HCT116 (cell line): ENCODE data around the gene KLRG1. TPM values are rescaled to one million over a fixed set of nuclear protein-coding genes. Genes with fewer than 3 reads are reported as not detected.

Source experiments
- ATAC-seq: fragments of 200-7000 bp; cut with Tn5 transposase; 2 replicates; pipeline ENCODE4 v1.9.1; 2020; ENCODE audit warnings: mild to moderate bottlenecking, moderate library complexity
- BruUV-seq: library from RNA; stranded (reverse); fragments of 400-500 nt; replicated peaks from 2 replicates; lab custom pipeline; 2021; lab: Mats Ljungman, UMichigan
- CTCF ChIA-PET: fragments of 300-600 bp; sonication (Branson Sonifier 250); formaldehyde crosslinking; loops from one replicate; lab custom pipeline; 2021; ENCODE audit warnings: antibody characterized with exemption; lab: Charles Lee
- POLR2A ChIA-PET: fragments of 300-600, 350-600 bp; sonication (Branson Sonifier 250); formaldehyde crosslinking; loops from one replicate; lab custom pipeline; 2021; ENCODE audit warnings: antibody characterized with exemption; lab: Charles Lee
- RAD21 ChIA-PET, 2 experiments: fragments of 300-600 bp; sonication (Branson Sonifier 250); formaldehyde crosslinking; loops; one replicate each; lab custom pipeline; 2023; ENCODE audit warnings: low total read pairs in 2 of 2; ENCODE audit not compliant: uncharacterized antibody in 2 of 2, unreplicated experiment in 2 of 2, low non-redundant PET in 1 of 2; lab: Charles Lee
- DNase-seq: peaks from one replicate; pipeline ENCODE4 v3.0.0-alpha.2; 2010; ENCODE audit warnings: low read depth, low spot score
- H2AFZ ChIP-seq: fragments of 200-600 bp; shearing (Covaris generic), sonication (generic); 2 replicates; pipeline ENCODE4 v1.6.1; 2017; ENCODE audit warnings: low read depth, mixed run types, mixed read lengths, antibody characterized with exemption, low read length; ENCODE audit not compliant: poor library complexity, severe bottlenecking
- H3K27ac ChIP-seq: 2 replicates; pipeline ENCODE4 v1.5.1; 2012; ENCODE audit warnings: low read depth, low read length
- H3K27me3 ChIP-seq: fragments of 200-600 bp; sonication (generic); 2 replicates; pipeline ENCODE4 v1.6.1; 2016; ENCODE audit warnings: mixed run types, low read length, mixed read lengths; ENCODE audit not compliant: insufficient read depth
- H3K36me3 ChIP-seq, 2 experiments: fragments of 200-500 bp in 1 of 2; fragments of 200-600 bp in 1 of 2; sonication (Bioruptor generic) in 1 of 2; sonication (generic) in 1 of 2; 2 replicates each; pipeline versions ENCODE4 v1.5.1 to v1.6.1; 2014 to 2016; ENCODE audit warnings: low read length in 2 of 2, inconsistent platforms in 1 of 2, mixed read lengths in 1 of 2, mixed run types in 1 of 2; ENCODE audit not compliant: insufficient read depth in 2 of 2, control insufficient read depth in 1 of 2
- H3K4me1 ChIP-seq, 2 experiments: fragments of 200-600 bp in 1 of 2; sonication (generic) in 1 of 2; 2 replicates each; pipeline versions ENCODE4 v1.5.1 to v1.6.1; 2012 to 2017; ENCODE audit warnings: low read length in 2 of 2, inconsistent platforms in 1 of 2, mild to moderate bottlenecking in 1 of 2, mixed read lengths in 1 of 2, mixed run types in 1 of 2, moderate library complexity in 1 of 2; ENCODE audit not compliant: insufficient read depth in 2 of 2, control insufficient read depth in 1 of 2
- H3K4me2 ChIP-seq: fragments of 200-600 bp; sonication (generic); 2 replicates; pipeline ENCODE4 v1.6.1; 2017; ENCODE audit warnings: mixed run types, low read length, mixed read lengths
- H3K4me3 ChIP-seq, 2 experiments: fragments of 200-600 bp in 1 of 2; sonication (generic) in 1 of 2; replicated peaks in 1 of 2; 2 replicates each; pipeline ENCODE4 v1.5.1; 2011 to 2016; ENCODE audit warnings: low read length in 2 of 2, control low read depth in 1 of 2, low read depth in 1 of 2, mild to moderate bottlenecking in 1 of 2, mixed read lengths in 1 of 2, mixed run types in 1 of 2
- H3K79me2 ChIP-seq: fragments of 200-600 bp; sonication (generic); 2 replicates; pipeline ENCODE4 v1.6.1; 2017; ENCODE audit warnings: mild to moderate bottlenecking, mixed run types, low read length, moderate library complexity, mixed read lengths; ENCODE audit not compliant: insufficient read depth
- H3K9ac ChIP-seq: fragments of 200-600 bp; sonication (generic); 2 replicates; pipeline ENCODE4 v1.6.1; 2016; ENCODE audit warnings: low read length, mixed read lengths
- H3K9me2 ChIP-seq: fragments of 200-600 bp; sonication (generic), shearing (Covaris generic); 2 replicates; pipeline ENCODE4 v1.6.1; 2017; ENCODE audit warnings: mixed run types, mild to moderate bottlenecking, moderate library complexity; ENCODE audit not compliant: insufficient read depth
- H3K9me3 ChIP-seq, 2 experiments: fragments of 200-500 bp in 1 of 2; fragments of 200-600 bp in 1 of 2; sonication (Bioruptor generic) in 1 of 2; sonication (generic) in 1 of 2; 2 replicates each; pipeline ENCODE4 v1.6.1; 2014 to 2017; ENCODE audit warnings: low read length in 2 of 2, mixed read lengths in 2 of 2, inconsistent platforms in 1 of 2, low read depth in 1 of 2, mild to moderate bottlenecking in 1 of 2, mixed run types in 1 of 2, moderate library complexity in 1 of 2; ENCODE audit not compliant: control insufficient read depth in 1 of 2, insufficient read depth in 1 of 2
- H4K20me1 ChIP-seq: fragments of 200-600 bp; sonication (generic), shearing (Covaris generic); 2 replicates; pipeline ENCODE4 v1.6.1; 2017; ENCODE audit warnings: mixed run types, mild to moderate bottlenecking, moderate library complexity; ENCODE audit not compliant: insufficient read depth
- CEBPB ChIP-seq: IDR thresholded peaks from 2 replicates; pipeline ENCODE4 v1.6.1; 2012; ENCODE audit warnings: low read depth
- EZH2 ChIP-seq: fragments of 200-600 bp; sonication (generic); IDR thresholded peaks from 2 replicates; pipeline ENCODE4 v1.6.1; 2017; ENCODE audit warnings: antibody characterized with exemption, mixed run types
- POLR2A ChIP-seq: IDR thresholded peaks from 2 replicates; pipeline ENCODE4 v1.7.0; 2011; ENCODE audit warnings: borderline replicate concordance; ENCODE audit not compliant: insufficient read depth, insufficient read length; ENCODE audit errors: extremely low read depth
- RAD21 ChIP-seq: IDR thresholded peaks from 2 replicates; pipeline ENCODE4 v1.6.1; 2012; ENCODE audit warnings: low read depth, mild to moderate bottlenecking
- REST ChIP-seq: IDR thresholded peaks from 2 replicates; pipeline ENCODE4 v1.6.1; 2012; ENCODE audit warnings: low read depth
- SIN3A ChIP-seq: IDR thresholded peaks from 2 replicates; pipeline ENCODE4 v1.6.1; 2012; ENCODE audit warnings: low read depth
- SRF ChIP-seq: IDR thresholded peaks from 2 replicates; pipeline ENCODE4 v1.6.1; 2012; ENCODE audit warnings: low read depth
- TCF7L2 ChIP-seq: IDR thresholded peaks from 2 replicates; pipeline ENCODE4 v1.7.0; 2011; ENCODE audit warnings: borderline replicate concordance, inconsistent platforms; ENCODE audit not compliant: insufficient read depth, insufficient read length; ENCODE audit errors: extremely low read depth
- YY1 ChIP-seq: IDR thresholded peaks from 2 replicates; pipeline ENCODE4 v1.6.1; 2011; ENCODE audit warnings: low read length, low read depth, moderate library complexity, mild to moderate bottlenecking; ENCODE audit not compliant: insufficient replicate concordance; ENCODE audit errors: extremely low read depth
- ZBTB33 ChIP-seq: IDR thresholded peaks from 2 replicates; pipeline ENCODE4 v1.6.1; 2011; ENCODE audit warnings: mild to moderate bottlenecking, low read length, moderate library complexity; ENCODE audit not compliant: insufficient replicate concordance; ENCODE audit errors: extremely low read depth
- intact Hi-C: fragments of 100-400 bp; cut with micrococcal nuclease; formaldehyde crosslinking; loops from 2 replicates; pipeline ENCODE4 v1.10.0; 2022
- total RNA-seq: library from RNA; stranded (reverse); gene quantifications from one replicate; pipeline ENCODE4 v1.2.1, GENCODE V29; 2021; ENCODE audit not compliant: unreplicated experiment

Gene KLRG1
- total RNA-seq, 1 experiment from 2014 or later, result 1.5 TPM

GRCh38 chr12:9027161-9028059 is 38.1 kb downstream of the KLRG1 start:
- ChIA-PET CTCF (no interaction called here), POLR2A (no interaction called here), RAD21 (interaction anchor here in 1 of 2 experiments (0.6 kb wide), 1 partner anchor 365 kb away, joined by 3 read pairs; the partner anchor contains the start of gene MFAP5)
- no peaks in the 10 kb centered on the region for H3K9me2 ChIP-seq
- H3K4me1 ChIP-seq, result no peaks in the 10 kb centered on the region
- no peak overlapping the region for H3K9ac ChIP-seq
- no peaks in the 10 kb centered on the region for H3K9me3 ChIP-seq
- H3K27ac ChIP-seq, result no peak overlapping the region
- no peak overlapping the region for H3K4me3 ChIP-seq
- H3K4me2 ChIP-seq, result no peak overlapping the region
- no peaks in the 10 kb centered on the region for H4K20me1 ChIP-seq
- H3K79me2 ChIP-seq, result no peaks in the 10 kb centered on the region
- H2AFZ ChIP-seq, result no peak overlapping the region
- no peaks in the 10 kb centered on the region for H3K36me3 ChIP-seq
- no TSS peak for BruUV-seq
- intact Hi-C loops, result no loop called here
- H3K27me3 ChIP-seq, result no peaks in the 10 kb centered on the region
- TF ChIP-seq SRF, result no peak
- no peak for TF ChIP-seq RAD21
- no peak for TF ChIP-seq SIN3A
- no peak for TF ChIP-seq YY1
- TF ChIP-seq REST, result no peak
- TF ChIP-seq EZH2, result no peak
- no peak for TF ChIP-seq CEBPB
- no peak for TF ChIP-seq ZBTB33
- TF ChIP-seq TCF7L2, result no peak
- TF ChIP-seq POLR2A, result no peak
- TF ChIP-seq, all 23 proteins: peak for 0
- ATAC-seq (no peak), DNase-seq (no peak)
